ENCODE measurements around the gene TRIM29. TPM values are rescaled to one million over a fixed set of nuclear protein-coding genes. Genes with fewer than 3 reads are reported as not detected.

TRIM29 gene
- total RNA-seq, 1 experiment from 2014 or later = not detected

DNA sequence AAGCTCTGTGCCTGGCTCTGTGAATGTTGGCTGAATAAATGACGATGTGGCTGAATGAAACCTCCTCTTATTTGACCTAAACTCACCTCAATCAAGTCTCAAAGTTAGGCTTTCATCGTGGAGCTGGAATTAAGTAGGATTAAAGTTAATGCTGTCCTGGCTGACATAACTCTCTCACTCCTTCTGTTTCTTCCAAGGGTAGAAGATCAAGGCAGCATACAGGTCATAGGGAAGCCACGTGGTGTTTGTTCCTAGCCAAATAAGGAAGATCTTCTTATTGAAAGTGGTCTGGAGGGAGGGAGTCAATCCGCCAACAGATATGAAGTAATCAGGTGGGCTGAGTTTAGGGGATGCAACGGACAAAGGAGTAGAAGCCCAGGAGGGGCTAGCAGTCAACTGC is 59.5 kb downstream of the TRIM29 start:
- H3K4ac ChIP-seq (ENCODE audit: low read depth, low read length) = no peak overlapping the region
- no peak overlapping the region for H4K8ac ChIP-seq (replicated peaks; ENCODE audit: insufficient read length, low read depth, low read length)
- Mint-ChIP-seq H3K4me3 (no peak overlapping the region), H3K27me3 (ENCODE audit: low read depth) (peaks cover 44% of the 10 kb centered on the region), H3K36me3 (ENCODE audit: insufficient read depth in 1 of 3, low read depth in 3 of 3) (peaks cover 18 to 21% (median 21%) of the 10 kb centered on the region in 3 experiments), H3K9me3 (peaks cover 25 to 36% of the 10 kb centered on the region in 2 experiments), H3K4me1 (peaks cover 6 to 17% of the 10 kb centered on the region in 2 experiments; a peak in 3 of 4 replicates), H3K27ac (no peak overlapping the region)
- H3K4me2 ChIP-seq (ENCODE audit: insufficient read depth, insufficient read length, low read length) = no peak overlapping the region
- no peak overlapping the region for H3K14ac ChIP-seq (ENCODE audit: insufficient read depth, low read length)
- H2BK12ac ChIP-seq (ENCODE audit: insufficient read length, low read depth, low read length) = no peak overlapping the region
- TF ChIP-seq, protein P1, sequence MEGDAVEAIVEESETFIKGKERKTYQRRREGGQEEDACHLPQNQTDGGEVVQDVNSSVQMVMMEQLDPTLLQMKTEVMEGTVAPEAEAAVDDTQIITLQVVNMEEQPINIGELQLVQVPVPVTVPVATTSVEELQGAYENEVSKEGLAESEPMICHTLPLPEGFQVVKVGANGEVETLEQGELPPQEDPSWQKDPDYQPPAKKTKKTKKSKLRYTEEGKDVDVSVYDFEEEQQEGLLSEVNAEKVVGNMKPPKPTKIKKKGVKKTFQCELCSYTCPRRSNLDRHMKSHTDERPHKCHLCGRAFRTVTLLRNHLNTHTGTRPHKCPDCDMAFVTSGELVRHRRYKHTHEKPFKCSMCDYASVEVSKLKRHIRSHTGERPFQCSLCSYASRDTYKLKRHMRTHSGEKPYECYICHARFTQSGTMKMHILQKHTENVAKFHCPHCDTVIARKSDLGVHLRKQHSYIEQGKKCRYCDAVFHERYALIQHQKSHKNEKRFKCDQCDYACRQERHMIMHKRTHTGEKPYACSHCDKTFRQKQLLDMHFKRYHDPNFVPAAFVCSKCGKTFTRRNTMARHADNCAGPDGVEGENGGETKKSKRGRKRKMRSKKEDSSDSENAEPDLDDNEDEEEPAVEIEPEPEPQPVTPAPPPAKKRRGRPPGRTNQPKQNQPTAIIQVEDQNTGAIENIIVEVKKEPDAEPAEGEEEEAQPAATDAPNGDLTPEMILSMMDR (conservative IDR thresholded peaks at IDR 0.05) = no peak
- no peak overlapping the region for H3K27ac ChIP-seq (ENCODE audit: insufficient read length, low read depth, low read length)
- no peaks in the 10 kb centered on the region for H3K27me3 ChIP-seq (ENCODE audit: insufficient read depth, low read length)
- H2AFZ ChIP-seq (ENCODE audit: low read length) = no peak overlapping the region
- H2BK120ac ChIP-seq (ENCODE audit: low read depth, low read length, poor library complexity, severe bottlenecking) = no peak overlapping the region
- H4K20me1 ChIP-seq (ENCODE audit: control insufficient read depth, insufficient read depth, insufficient read length) = no peaks in the 10 kb centered on the region
- H2AK5ac ChIP-seq (ENCODE audit: insufficient read length, low read length) = no peak overlapping the region
- no peak overlapping the region for H3K23ac ChIP-seq (ENCODE audit: insufficient read length, low read depth, low read length)
- no peak overlapping the region for H3K56ac ChIP-seq (ENCODE audit: insufficient read length, low read depth, low read length)
- no peak overlapping the region for H3T11ph ChIP-seq (ENCODE audit: low read length)
- no CpG with 5 or more reads among the region's 5 CpGs for WGBS (ENCODE audit: extremely low coverage, insufficient read length, low lambda C conversion rate)
- no peak overlapping the region for H3K18ac ChIP-seq (ENCODE audit: insufficient read length, low read depth, low read length)
- H3K79me2 ChIP-seq (ENCODE audit: insufficient read depth, low read length) = no peaks in the 10 kb centered on the region
- H4K91ac ChIP-seq (ENCODE audit: insufficient read length, low read depth, low read length) = no peak overlapping the region
- no peaks in the 10 kb centered on the region for H3K4me1 ChIP-seq (ENCODE audit: insufficient read depth, low read length)
- no peaks in the 10 kb centered on the region for H3K23me2 ChIP-seq (ENCODE audit: insufficient read length, low read depth, low read length, poor library complexity, severe bottlenecking)
- H3K9me3 ChIP-seq (ENCODE audit: control insufficient read depth, low read depth, low read length) = peaks cover 17% of the 10 kb centered on the region
- no peak overlapping the region for H2BK15ac ChIP-seq (ENCODE audit: low read depth, low read length)
- H4K5ac ChIP-seq (ENCODE audit: insufficient read length, low read depth, low read length) = no peak overlapping the region
- no peak overlapping the region for H3K9ac ChIP-seq (ENCODE audit: extremely low read depth, insufficient read length, low read length)
- H3K79me1 ChIP-seq (ENCODE audit: insufficient read depth, low read depth, low read length, poor library complexity, severe bottlenecking) = no peaks in the 10 kb centered on the region
- no peak overlapping the region for H2BK20ac ChIP-seq (ENCODE audit: low read depth, low read length, poor library complexity, severe bottlenecking)
- H2BK5ac ChIP-seq (ENCODE audit: insufficient read length, low read length) = no peak overlapping the region
- DNase-seq = no peak

Measured in H9 (cell line).